Measurements from ENCODE around the gene AVPR2. TPM values are rescaled to one million over a fixed set of nuclear protein-coding genes. Genes with fewer than 3 reads are reported as not detected.

AVPR2 gene
- total RNA-seq, 1 donor from 2014 or later: 3.0 TPM

GRCh38 chrX:153869473-153870287 is 34.8 kb upstream of the AVPR2 start:
- H3K27me3 ChIP-seq: no peaks in the 10 kb centered on the region
- no peak for ATAC-seq

GRCh38 chrX:153870288-153870690 is 34.2 kb upstream of the AVPR2 start:
- no peak overlapping the region for H3K4me3 ChIP-seq
- no peak for ATAC-seq
- intact Hi-C loops (cut with DNase I): no loop called here
- no peaks in the 10 kb centered on the region for H3K4me1 ChIP-seq
- no peaks in the 10 kb centered on the region for H3K36me3 ChIP-seq
- no peak for DNase-seq
- no peaks in the 10 kb centered on the region for H3K9me3 ChIP-seq
- TF ChIP-seq CTCF (IDR thresholded peaks at IDR 0.05): no peak
- no peak overlapping the region for H3K27ac ChIP-seq
- no peaks in the 10 kb centered on the region for H3K27me3 ChIP-seq

More at GRCh38 chrX:153869473-153870287, 34.8 kb upstream of the AVPR2 start:
- intact Hi-C loops (cut with DNase I): no loop called here
- Histone ChIP-seq H3K36me3 (no peaks in the 10 kb centered on the region), H3K27ac (no peak overlapping the region), H3K4me3 (no peak overlapping the region), H3K9me3 (no peaks in the 10 kb centered on the region), H3K4me1 (no peaks in the 10 kb centered on the region)
- DNase-seq: no peak
- no peak for TF ChIP-seq CTCF (IDR thresholded peaks at IDR 0.05)

GRCh38 chrX:153870791-153871360 is 33.6 kb upstream of the AVPR2 start:
- H3K4me1 ChIP-seq: no peaks in the 10 kb centered on the region
- ATAC-seq (no peak), DNase-seq (no peak)
- no peaks in the 10 kb centered on the region for H3K9me3 ChIP-seq
- no peak overlapping the region for H3K4me3 ChIP-seq
- no peaks in the 10 kb centered on the region for H3K27me3 ChIP-seq
- TF ChIP-seq CTCF (IDR thresholded peaks at IDR 0.05): no peak
- no peak overlapping the region for H3K27ac ChIP-seq
- intact Hi-C loops (cut with DNase I): no loop called here
- H3K36me3 ChIP-seq: no peaks in the 10 kb centered on the region

- Histone ChIP-seq H3K4me3 (no peak overlapping the region), H3K27me3 (no peaks in the 10 kb centered on the region), H3K27ac (no peak overlapping the region), H3K36me3 (no peaks in the 10 kb centered on the region), H3K9me3 (no peaks in the 10 kb centered on the region), H3K4me1 (no peaks in the 10 kb centered on the region)
- ATAC-seq (no peak), DNase-seq (no peak)
- intact Hi-C loops (cut with DNase I): no loop called here
- TF ChIP-seq CTCF (IDR thresholded peaks at IDR 0.05): no peak
These were observed 33.0 kb upstream of the AVPR2 start for GRCh38 chrX:153871451-153871850.

GRCh38 chrX:153871946-153872878 is 32.3 kb upstream of the AVPR2 start:
- intact Hi-C loops (cut with DNase I): no loop called here
- H3K27me3 ChIP-seq: no peaks in the 10 kb centered on the region
- ATAC-seq (no peak), DNase-seq (no peak)
- H3K9me3 ChIP-seq: no peaks in the 10 kb centered on the region
- H3K4me3 ChIP-seq: no peak overlapping the region
- H3K4me1 ChIP-seq: no peaks in the 10 kb centered on the region
- TF ChIP-seq CTCF (IDR thresholded peaks at IDR 0.05): no peak
- H3K36me3 ChIP-seq: no peaks in the 10 kb centered on the region
- H3K27ac ChIP-seq: no peak overlapping the region
